Measurements from ENCODE around the gene BBIP1.

DNA sequence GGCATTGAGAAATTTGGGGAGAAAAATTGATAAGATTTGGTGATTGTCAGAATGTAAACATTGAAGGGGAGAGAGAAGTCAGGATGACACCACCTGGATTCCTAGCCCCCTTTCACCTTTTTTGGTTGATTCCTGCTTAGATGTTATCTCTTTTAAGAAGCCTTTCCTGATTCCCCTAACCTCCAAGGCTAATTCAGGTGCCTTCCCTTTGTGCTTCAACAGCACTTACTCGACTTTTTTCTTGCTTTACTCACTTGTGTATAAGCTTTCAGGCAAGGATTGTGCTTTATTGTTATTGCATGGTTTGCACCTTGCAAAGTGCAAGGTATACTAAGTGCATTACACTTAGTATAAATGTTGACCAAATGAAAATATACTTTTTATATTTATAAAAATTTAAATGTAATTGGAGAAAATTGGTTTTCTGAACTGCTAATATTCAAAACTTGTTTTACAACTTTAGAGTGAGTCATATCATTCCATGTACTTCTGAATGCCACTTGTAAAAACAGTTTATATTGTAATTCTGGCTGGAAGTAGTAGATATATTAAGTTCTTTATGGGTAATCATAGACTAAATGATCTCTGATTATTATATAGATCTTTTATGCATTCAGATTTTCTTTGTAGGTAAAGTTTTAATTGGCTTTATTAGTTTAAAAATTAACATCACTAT, 13.7 kb upstream of the BBIP1 start:
- TF ChIP-seq, protein P1, sequence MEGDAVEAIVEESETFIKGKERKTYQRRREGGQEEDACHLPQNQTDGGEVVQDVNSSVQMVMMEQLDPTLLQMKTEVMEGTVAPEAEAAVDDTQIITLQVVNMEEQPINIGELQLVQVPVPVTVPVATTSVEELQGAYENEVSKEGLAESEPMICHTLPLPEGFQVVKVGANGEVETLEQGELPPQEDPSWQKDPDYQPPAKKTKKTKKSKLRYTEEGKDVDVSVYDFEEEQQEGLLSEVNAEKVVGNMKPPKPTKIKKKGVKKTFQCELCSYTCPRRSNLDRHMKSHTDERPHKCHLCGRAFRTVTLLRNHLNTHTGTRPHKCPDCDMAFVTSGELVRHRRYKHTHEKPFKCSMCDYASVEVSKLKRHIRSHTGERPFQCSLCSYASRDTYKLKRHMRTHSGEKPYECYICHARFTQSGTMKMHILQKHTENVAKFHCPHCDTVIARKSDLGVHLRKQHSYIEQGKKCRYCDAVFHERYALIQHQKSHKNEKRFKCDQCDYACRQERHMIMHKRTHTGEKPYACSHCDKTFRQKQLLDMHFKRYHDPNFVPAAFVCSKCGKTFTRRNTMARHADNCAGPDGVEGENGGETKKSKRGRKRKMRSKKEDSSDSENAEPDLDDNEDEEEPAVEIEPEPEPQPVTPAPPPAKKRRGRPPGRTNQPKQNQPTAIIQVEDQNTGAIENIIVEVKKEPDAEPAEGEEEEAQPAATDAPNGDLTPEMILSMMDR (IDR thresholded peaks at IDR 0.05), result no peak
- no peak for TF ChIP-seq POLR2A (IDR thresholded peaks at IDR 0.05)

Measured in esophagus squamous epithelium (tissue), 4 donors.